WTC11 (cell line): Measurements from ENCODE around the gene CEMIP. TPM values are rescaled to one million over a fixed set of nuclear protein-coding genes. Genes with fewer than 3 reads are reported as not detected.

ENCODE experiments used
- ATAC-seq: fragments of 200-7000 bp; cut with Tn5 transposase; 2 replicates; pipeline ENCODE4 v1.10.0; 2021; ENCODE audit warnings: mild to moderate bottlenecking, moderate library complexity
- CTCF ChIA-PET: fragments of 300-600 bp; sonication (Branson Sonifier 250); formaldehyde crosslinking; loops from one replicate; lab custom pipeline; 2021; ENCODE audit warnings: antibody characterized with exemption; lab: Charles Lee
- POLR2A ChIA-PET: fragments of 350-600 bp; sonication (Branson Sonifier 250); formaldehyde crosslinking; loops from one replicate; lab custom pipeline; 2021; ENCODE audit warnings: antibody characterized with exemption; lab: Charles Lee
- DNase-seq: peaks from one replicate; pipeline ENCODE4 v3.0.0; 2021; ENCODE audit warnings: low spot score
- H3K27ac Mint-ChIP-seq: 2 replicates; pipeline ENCODE4 v1.8.0; 2021; ENCODE audit warnings: mixed read lengths
- H3K27me3 Mint-ChIP-seq: 2 replicates; pipeline ENCODE4 v1.8.0; 2021; ENCODE audit warnings: low read depth, mild to moderate bottlenecking, moderate library complexity, mixed read lengths
- H3K36me3 Mint-ChIP-seq: 2 replicates; pipeline ENCODE4 v1.8.0; 2021; ENCODE audit warnings: mixed read lengths
- H3K4me1 Mint-ChIP-seq: 2 replicates; pipeline ENCODE4 v1.8.0; 2022; ENCODE audit warnings: mixed read lengths
- H3K4me3 Mint-ChIP-seq: 2 replicates; pipeline ENCODE4 v1.8.0; 2021; ENCODE audit warnings: mild to moderate bottlenecking, moderate library complexity, mixed read lengths
- H3K9me3 Mint-ChIP-seq: 2 replicates; pipeline ENCODE4 v1.8.0; 2021; ENCODE audit warnings: mixed read lengths
- ATF1 ChIP-seq: sonication (generic); formaldehyde crosslinking; IDR thresholded peaks from 2 replicates; pipeline ENCODE4 v1.8.1; 2023; ENCODE audit warnings: mild to moderate bottlenecking, moderate library complexity, missing genetic modification reagents
- CREB1 ChIP-seq: sonication (generic); formaldehyde crosslinking; IDR thresholded peaks from 2 replicates; pipeline ENCODE4 v1.8.0; 2023; ENCODE audit warnings: mild to moderate bottlenecking, missing genetic modification reagents
- CTCF ChIP-seq: fragments of 200-600 bp; IDR thresholded peaks from 2 replicates; pipeline ENCODE4 v1.8.0; 2022; ENCODE audit warnings: antibody characterized with exemption
- ESRRA ChIP-seq: sonication (generic); formaldehyde crosslinking; IDR thresholded peaks from 2 replicates; pipeline ENCODE4 v1.8.1; 2022; ENCODE audit warnings: mild to moderate bottlenecking, missing genetic modification reagents, borderline replicate concordance
- FOXP1 ChIP-seq: sonication (generic); formaldehyde crosslinking; IDR thresholded peaks from 2 replicates; pipeline ENCODE4 v1.8.0; 2022; ENCODE audit warnings: missing genetic modification reagents, mild to moderate bottlenecking, moderate library complexity, borderline replicate concordance
- GTF2I ChIP-seq: fragments of 250-450 bp; sonication (Bioruptor Pico); conservative IDR thresholded peaks from 2 replicates; pipeline ENCODE4 v1.4.0; 2021; ENCODE audit warnings: mild to moderate bottlenecking
- JUN ChIP-seq: sonication (generic); formaldehyde crosslinking; IDR thresholded peaks from 2 replicates; pipeline ENCODE4 v1.8.0; 2023; ENCODE audit warnings: mild to moderate bottlenecking, missing genetic modification reagents
- KAT7 ChIP-seq: sonication (generic); formaldehyde crosslinking; IDR thresholded peaks from 2 replicates; pipeline ENCODE4 v1.8.1; 2023; ENCODE audit warnings: missing genetic modification reagents, mild to moderate bottlenecking, borderline replicate concordance
- NFYB ChIP-seq: sonication (generic); formaldehyde crosslinking; conservative IDR thresholded peaks from 2 replicates; pipeline ENCODE4 v1.8.0; 2022; ENCODE audit warnings: low read depth, missing genetic modification reagents
- PRRX2 ChIP-seq: fragments of 250-450 bp; sonication (Bioruptor Pico); IDR thresholded peaks from 2 replicates; pipeline ENCODE4 v1.8.0; 2021; ENCODE audit warnings: mild to moderate bottlenecking
- SMAD4 ChIP-seq: sonication (generic); formaldehyde crosslinking; IDR thresholded peaks from 2 replicates; pipeline ENCODE4 v1.8.0; 2022; ENCODE audit warnings: mild to moderate bottlenecking, missing genetic modification reagents
- SOX15 ChIP-seq: fragments of 250-450 bp; sonication (Bioruptor Pico); IDR thresholded peaks from 2 replicates; pipeline ENCODE4 v1.9.0; 2021; ENCODE audit warnings: mild to moderate bottlenecking
- STAT6 ChIP-seq: sonication (generic); formaldehyde crosslinking; conservative IDR thresholded peaks from 2 replicates; pipeline ENCODE4 v1.8.1; 2023; ENCODE audit warnings: mild to moderate bottlenecking, low read depth, missing genetic modification reagents, moderate library complexity
- ZBTB21 ChIP-seq: sonication (generic); formaldehyde crosslinking; IDR thresholded peaks from 2 replicates; pipeline ENCODE4 v1.8.1; 2023; ENCODE audit warnings: mild to moderate bottlenecking, missing genetic modification reagents, borderline replicate concordance
- ZNF219 ChIP-seq: sonication (generic); formaldehyde crosslinking; IDR thresholded peaks from 2 replicates; pipeline ENCODE4 v1.8.0; 2023; ENCODE audit warnings: missing genetic modification reagents, mild to moderate bottlenecking, borderline replicate concordance
- total RNA-seq: library from RNA; stranded (reverse); gene quantifications from 3 replicates; pipeline ENCODE4 v1.2.3, GENCODE V29; 2021
- TF ChIP-seq, protein P1 (sequence below): sonication (generic); formaldehyde crosslinking; IDR thresholded peaks from 2 replicates; pipeline ENCODE4 v1.8.0; 2023; ENCODE audit warnings: missing genetic modification reagents, mild to moderate bottlenecking, borderline replicate concordance
- TF ChIP-seq, protein P2 (sequence below): sonication (generic); formaldehyde crosslinking; IDR thresholded peaks from 2 replicates; pipeline ENCODE4 v1.8.0; 2023; ENCODE audit warnings: mild to moderate bottlenecking, missing genetic modification reagents
- TF ChIP-seq, protein P3 (sequence below): sonication (generic); formaldehyde crosslinking; IDR thresholded peaks from 2 replicates; pipeline ENCODE4 v1.8.1; 2022; ENCODE audit warnings: mild to moderate bottlenecking, moderate library complexity, missing genetic modification reagents
- TF ChIP-seq, protein P4 (sequence below): sonication (generic); formaldehyde crosslinking; IDR thresholded peaks from 2 replicates; pipeline ENCODE4 v1.8.1; 2022; ENCODE audit warnings: missing genetic modification reagents, borderline replicate concordance

Gene CEMIP
- total RNA-seq, 1 experiment from 2014 or later, result 0.87 TPM

- Mint-ChIP-seq H3K4me1 (peaks cover 7% of the 10 kb centered on the region), H3K9me3 (no peaks in the 10 kb centered on the region), H3K27ac (no peak overlapping the region), H3K4me3 (no peak overlapping the region)
- no peak for TF ChIP-seq ZBTB21
- TF ChIP-seq CTCF, result no peak
- TF ChIP-seq, all 79 proteins: peak for 0
- ATAC-seq (no peak), DNase-seq (no peak)
- no peaks in the 10 kb centered on the region for H3K27me3 Mint-ChIP-seq
- H3K36me3 Mint-ChIP-seq, result peaks cover 7% of the 10 kb centered on the region; the same call in 1 of the 2 replicates
- CTCF ChIA-PET, result no interaction called here
- POLR2A ChIA-PET, result no interaction called here
Measured at GRCh38 chr15:80936288-80937078, 157.3 kb downstream of the CEMIP start.

GRCh38 chr15:80937718-80938117, 158.5 kb downstream of the CEMIP start:
- no peak for TF ChIP-seq FOXP1 (CRISPR knock-in tag)
- no peak for TF ChIP-seq GTF2I (CRISPR knock-in tag)
- no peak for TF ChIP-seq SOX15 (CRISPR knock-in tag)
- TF ChIP-seq, protein P1, sequence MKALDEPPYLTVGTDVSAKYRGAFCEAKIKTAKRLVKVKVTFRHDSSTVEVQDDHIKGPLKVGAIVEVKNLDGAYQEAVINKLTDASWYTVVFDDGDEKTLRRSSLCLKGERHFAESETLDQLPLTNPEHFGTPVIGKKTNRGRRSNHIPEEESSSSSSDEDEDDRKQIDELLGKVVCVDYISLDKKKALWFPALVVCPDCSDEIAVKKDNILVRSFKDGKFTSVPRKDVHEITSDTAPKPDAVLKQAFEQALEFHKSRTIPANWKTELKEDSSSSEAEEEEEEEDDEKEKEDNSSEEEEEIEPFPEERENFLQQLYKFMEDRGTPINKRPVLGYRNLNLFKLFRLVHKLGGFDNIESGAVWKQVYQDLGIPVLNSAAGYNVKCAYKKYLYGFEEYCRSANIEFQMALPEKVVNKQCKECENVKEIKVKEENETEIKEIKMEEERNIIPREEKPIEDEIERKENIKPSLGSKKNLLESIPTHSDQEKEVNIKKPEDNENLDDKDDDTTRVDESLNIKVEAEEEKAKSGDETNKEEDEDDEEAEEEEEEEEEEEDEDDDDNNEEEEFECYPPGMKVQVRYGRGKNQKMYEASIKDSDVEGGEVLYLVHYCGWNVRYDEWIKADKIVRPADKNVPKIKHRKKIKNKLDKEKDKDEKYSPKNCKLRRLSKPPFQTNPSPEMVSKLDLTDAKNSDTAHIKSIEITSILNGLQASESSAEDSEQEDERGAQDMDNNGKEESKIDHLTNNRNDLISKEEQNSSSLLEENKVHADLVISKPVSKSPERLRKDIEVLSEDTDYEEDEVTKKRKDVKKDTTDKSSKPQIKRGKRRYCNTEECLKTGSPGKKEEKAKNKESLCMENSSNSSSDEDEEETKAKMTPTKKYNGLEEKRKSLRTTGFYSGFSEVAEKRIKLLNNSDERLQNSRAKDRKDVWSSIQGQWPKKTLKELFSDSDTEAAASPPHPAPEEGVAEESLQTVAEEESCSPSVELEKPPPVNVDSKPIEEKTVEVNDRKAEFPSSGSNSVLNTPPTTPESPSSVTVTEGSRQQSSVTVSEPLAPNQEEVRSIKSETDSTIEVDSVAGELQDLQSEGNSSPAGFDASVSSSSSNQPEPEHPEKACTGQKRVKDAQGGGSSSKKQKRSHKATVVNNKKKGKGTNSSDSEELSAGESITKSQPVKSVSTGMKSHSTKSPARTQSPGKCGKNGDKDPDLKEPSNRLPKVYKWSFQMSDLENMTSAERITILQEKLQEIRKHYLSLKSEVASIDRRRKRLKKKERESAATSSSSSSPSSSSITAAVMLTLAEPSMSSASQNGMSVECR, result no peak
- TF ChIP-seq, protein P2, sequence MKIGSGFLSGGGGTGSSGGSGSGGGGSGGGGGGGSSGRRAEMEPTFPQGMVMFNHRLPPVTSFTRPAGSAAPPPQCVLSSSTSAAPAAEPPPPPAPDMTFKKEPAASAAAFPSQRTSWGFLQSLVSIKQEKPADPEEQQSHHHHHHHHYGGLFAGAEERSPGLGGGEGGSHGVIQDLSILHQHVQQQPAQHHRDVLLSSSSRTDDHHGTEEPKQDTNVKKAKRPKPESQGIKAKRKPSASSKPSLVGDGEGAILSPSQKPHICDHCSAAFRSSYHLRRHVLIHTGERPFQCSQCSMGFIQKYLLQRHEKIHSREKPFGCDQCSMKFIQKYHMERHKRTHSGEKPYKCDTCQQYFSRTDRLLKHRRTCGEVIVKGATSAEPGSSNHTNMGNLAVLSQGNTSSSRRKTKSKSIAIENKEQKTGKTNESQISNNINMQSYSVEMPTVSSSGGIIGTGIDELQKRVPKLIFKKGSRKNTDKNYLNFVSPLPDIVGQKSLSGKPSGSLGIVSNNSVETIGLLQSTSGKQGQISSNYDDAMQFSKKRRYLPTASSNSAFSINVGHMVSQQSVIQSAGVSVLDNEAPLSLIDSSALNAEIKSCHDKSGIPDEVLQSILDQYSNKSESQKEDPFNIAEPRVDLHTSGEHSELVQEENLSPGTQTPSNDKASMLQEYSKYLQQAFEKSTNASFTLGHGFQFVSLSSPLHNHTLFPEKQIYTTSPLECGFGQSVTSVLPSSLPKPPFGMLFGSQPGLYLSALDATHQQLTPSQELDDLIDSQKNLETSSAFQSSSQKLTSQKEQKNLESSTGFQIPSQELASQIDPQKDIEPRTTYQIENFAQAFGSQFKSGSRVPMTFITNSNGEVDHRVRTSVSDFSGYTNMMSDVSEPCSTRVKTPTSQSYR (CRISPR knock-in tag), result no peak
- no peak for TF ChIP-seq ZNF219 (CRISPR knock-in tag)
- TF ChIP-seq CREB1 (CRISPR knock-in tag), result no peak
- TF ChIP-seq, protein P3, sequence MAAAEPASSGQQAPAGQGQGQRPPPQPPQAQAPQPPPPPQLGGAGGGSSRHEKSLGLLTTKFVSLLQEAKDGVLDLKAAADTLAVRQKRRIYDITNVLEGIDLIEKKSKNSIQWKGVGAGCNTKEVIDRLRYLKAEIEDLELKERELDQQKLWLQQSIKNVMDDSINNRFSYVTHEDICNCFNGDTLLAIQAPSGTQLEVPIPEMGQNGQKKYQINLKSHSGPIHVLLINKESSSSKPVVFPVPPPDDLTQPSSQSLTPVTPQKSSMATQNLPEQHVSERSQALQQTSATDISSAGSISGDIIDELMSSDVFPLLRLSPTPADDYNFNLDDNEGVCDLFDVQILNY, result no peak
- no peak for TF ChIP-seq PRRX2 (CRISPR knock-in tag)
- TF ChIP-seq ESRRA (CRISPR knock-in tag), result no peak
- no peak for TF ChIP-seq NFYB (CRISPR knock-in tag)
- no peak for TF ChIP-seq JUN (CRISPR knock-in tag)
- TF ChIP-seq SMAD4, result no peak
- TF ChIP-seq ATF1, result no peak
- TF ChIP-seq, protein P4, sequence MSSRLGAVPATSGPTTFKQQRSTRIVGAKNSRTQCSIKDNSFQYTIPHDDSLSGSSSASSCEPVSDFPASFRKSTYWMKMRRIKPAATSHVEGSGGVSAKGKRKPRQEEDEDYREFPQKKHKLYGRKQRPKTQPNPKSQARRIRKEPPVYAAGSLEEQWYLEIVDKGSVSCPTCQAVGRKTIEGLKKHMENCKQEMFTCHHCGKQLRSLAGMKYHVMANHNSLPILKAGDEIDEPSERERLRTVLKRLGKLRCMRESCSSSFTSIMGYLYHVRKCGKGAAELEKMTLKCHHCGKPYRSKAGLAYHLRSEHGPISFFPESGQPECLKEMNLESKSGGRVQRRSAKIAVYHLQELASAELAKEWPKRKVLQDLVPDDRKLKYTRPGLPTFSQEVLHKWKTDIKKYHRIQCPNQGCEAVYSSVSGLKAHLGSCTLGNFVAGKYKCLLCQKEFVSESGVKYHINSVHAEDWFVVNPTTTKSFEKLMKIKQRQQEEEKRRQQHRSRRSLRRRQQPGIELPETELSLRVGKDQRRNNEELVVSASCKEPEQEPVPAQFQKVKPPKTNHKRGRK, result no peak
- no peak for TF ChIP-seq STAT6 (CRISPR knock-in tag)
- no peak for TF ChIP-seq KAT7 (CRISPR knock-in tag)

More at GRCh38 chr15:80937718-80938117, 158.5 kb downstream of the CEMIP start:
- ChIA-PET CTCF (interaction anchor here (1.1 kb wide), 1 partner anchor 161 kb away, joined by 4 read pairs; no protein-coding TSS in a partner anchor), POLR2A (no interaction called here)
- H3K27ac Mint-ChIP-seq, result no peak overlapping the region
- peaks cover 7% of the 10 kb centered on the region for H3K4me1 Mint-ChIP-seq
- H3K27me3 Mint-ChIP-seq, result no peaks in the 10 kb centered on the region
- no peak for DNase-seq
- ATAC-seq, result no peak
- no peak overlapping the region for H3K4me3 Mint-ChIP-seq
- peaks cover 14% of the 10 kb centered on the region; the same call in 1 of the 2 replicates for H3K36me3 Mint-ChIP-seq
- H3K9me3 Mint-ChIP-seq, result no peaks in the 10 kb centered on the region
